HepG2 (cell line): ENCODE data around the gene SCN7A. TPM values are rescaled to one million over a fixed set of nuclear protein-coding genes. Genes with fewer than 3 reads are reported as not detected.

ENCODE experiments used
- AGO2 ChIP-seq: fragments of 200-400 bp; formaldehyde crosslinking; optimal IDR thresholded peaks from 2 replicates; pipeline ENCODE3; 2017; ENCODE audit warnings: mild to moderate bottlenecking, low read depth, low read length, moderate library complexity
- ATF7-NPFF ChIP-seq: sonication (generic); formaldehyde crosslinking; IDR thresholded peaks from 2 replicates; pipeline ENCODE4 v1.8.1; 2023; ENCODE audit warnings: mild to moderate bottlenecking, low read depth, missing genetic modification reagents, moderate library complexity
- CBFB ChIP-seq: sonication (generic); formaldehyde crosslinking; IDR thresholded peaks from 2 replicates; pipeline ENCODE4 v1.4.0; 2020; ENCODE audit warnings: missing genetic modification reagents
- CBX2 ChIP-seq, 2 experiments: fragments of 200-600 bp in 1 of 2; sonication (generic); formaldehyde crosslinking in 1 of 2; IDR thresholded peaks; 2 replicates each; pipeline versions ENCODE4 v1.7.0 to v1.8.1; 2018 to 2022; ENCODE audit warnings: low read depth in 2 of 2, low read length in 1 of 2, mild to moderate bottlenecking in 1 of 2, missing genetic modification reagents in 1 of 2
- CTCF ChIP-seq: sonication (generic); formaldehyde crosslinking; IDR thresholded peaks from 2 replicates; pipeline ENCODE4 v1.5.0; 2020; ENCODE audit warnings: mild to moderate bottlenecking, missing genetic modification reagents, moderate library complexity
- FOXC1 ChIP-seq: sonication (generic); formaldehyde crosslinking; IDR thresholded peaks from 2 replicates; pipeline ENCODE4 v1.8.0; 2022; ENCODE audit warnings: mild to moderate bottlenecking, missing genetic modification reagents, borderline replicate concordance
- HNRNPH1 ChIP-seq: fragments of 200-400 bp; formaldehyde crosslinking; optimal IDR thresholded peaks from 2 replicates; pipeline ENCODE3; 2017; ENCODE audit warnings: mild to moderate bottlenecking, low read depth, low read length
- KDM2A ChIP-seq: sonication (generic); formaldehyde crosslinking; IDR thresholded peaks from 2 replicates; pipeline ENCODE4 v1.4.0; 2020; ENCODE audit warnings: low read depth, missing genetic modification reagents, borderline replicate concordance
- MBD4 ChIP-seq: IDR thresholded peaks from 2 replicates; pipeline ENCODE4 v1.6.1; 2012; ENCODE audit warnings: low read length, inconsistent platforms, borderline replicate concordance
- MNT ChIP-seq: fragments of 450-650 bp; IDR thresholded peaks from 2 replicates; pipeline ENCODE4 v1.6.1; 2016
- NFE2L2 ChIP-seq: fragments of 150-350 bp; IDR thresholded peaks from 2 replicates; pipeline ENCODE4 v1.6.1; 2014; ENCODE audit warnings: low read length
- PBX2 ChIP-seq: IDR thresholded peaks from 2 replicates; pipeline ENCODE4 v1.6.1; 2016; ENCODE audit warnings: control low read depth
- POLR2A ChIP-seq, 2 experiments: IDR thresholded peaks; 2 replicates each; pipeline ENCODE4 v1.6.1; 2011; ENCODE audit warnings: low read depth in 2 of 2, low read length in 2 of 2, mild to moderate bottlenecking in 1 of 2, moderate library complexity in 1 of 2; ENCODE audit not compliant: insufficient read depth in 1 of 2
- RBAK ChIP-seq: sonication (generic); formaldehyde crosslinking; IDR thresholded peaks from 2 replicates; pipeline ENCODE4 v1.5.1; 2020; ENCODE audit warnings: mild to moderate bottlenecking, missing genetic modification reagents
- SMAD3 ChIP-seq: sonication (generic); formaldehyde crosslinking; IDR thresholded peaks from 2 replicates; pipeline ENCODE4 v1.4.0; 2020; ENCODE audit warnings: missing genetic modification reagents
- ZNF260 ChIP-seq: sonication (generic); formaldehyde crosslinking; IDR thresholded peaks from 2 replicates; pipeline ENCODE4 v1.4.0; 2020; ENCODE audit warnings: missing genetic modification reagents, low read depth, mild to moderate bottlenecking, borderline replicate concordance
- ZNF343 ChIP-seq: sonication (generic); formaldehyde crosslinking; IDR thresholded peaks from 2 replicates; pipeline ENCODE4 v1.4.0; 2020; ENCODE audit warnings: mild to moderate bottlenecking, missing genetic modification reagents
- ZUFSP ChIP-seq: sonication (generic); formaldehyde crosslinking; IDR thresholded peaks from 2 replicates; pipeline ENCODE4 v1.9.0; 2021; ENCODE audit warnings: missing genetic modification reagents, mild to moderate bottlenecking, borderline replicate concordance
- ZXDC ChIP-seq: sonication (generic); formaldehyde crosslinking; IDR thresholded peaks from 2 replicates; pipeline ENCODE4 v1.5.0; 2020; ENCODE audit warnings: mild to moderate bottlenecking, missing genetic modification reagents
- polyA plus RNA-seq, 8 experiments: library from polyadenylated mRNA; depleted of rRNA in 3 of 8; stranded (reverse) in 7 of 8; unstranded in 1 of 8; fragments of >200 nt; fragmentation: Illumina TruSeq in 4 of 8; extraction: Trizol in 4 of 8; gene quantifications; 2 replicates each; pipeline versions ENCODE4 v1.2.1 to v1.2.3, GENCODE V29; 2011 to 2016; ENCODE audit warnings: low read depth in 4 of 8, missing spikeins in 1 of 8, mixed read lengths in 1 of 8; ENCODE audit not compliant: insufficient read depth in 1 of 8
- total RNA-seq, 5 experiments: library from RNA; depleted of rRNA; stranded (reverse); fragments of >200 nt; fragmentation: Illumina TruSeq; extraction: Trizol; gene quantifications; 2 replicates each; pipeline ENCODE4 v1.2.3, GENCODE V29; 2016; ENCODE audit warnings: low read depth in 1 of 5

Gene SCN7A
- total and polyA plus RNA-seq, 2 of the 13 experiments (the other 11 are each of a cell fraction or from before 2014, with no cell fraction given), result 0.01 TPM; not detected in 1

- peak; percentile 52 for TF ChIP-seq CTCF
- TF ChIP-seq AGO2, result peak; percentile 62
- TF ChIP-seq MBD4, result no peak
- no peak for TF ChIP-seq MNT
- no peak for TF ChIP-seq ZNF260
- peak; percentile 68 for TF ChIP-seq CBFB (CRISPR knock-in tag)
- TF ChIP-seq RBAK (CRISPR knock-in tag), result peak; percentile 56; the same call in 1 of the 2 replicates
- TF ChIP-seq NFE2L2, result no peak
- no peak for TF ChIP-seq CBX2 (IDR thresholded peaks at IDR 0.05; ENCODE audit: low read depth, low read length)
- 0 out of 2 replicates have a peak, but pooled peaks have one; percentile 25 for TF ChIP-seq CBX2 (CRISPR knock-in tag; IDR thresholded peaks at IDR 0.05; ENCODE audit: low read depth)
- peak; percentile 23; the same call in 1 of the 2 replicates for TF ChIP-seq SMAD3 (CRISPR knock-in tag)
- peak; percentile 86 for TF ChIP-seq KDM2A
- TF ChIP-seq ATF7-NPFF (CRISPR knock-in tag), result peak; percentile 48; the same call in 1 of the 2 replicates
- peak; percentile 82; the same call in 1 of the 2 replicates for TF ChIP-seq FOXC1 (CRISPR knock-in tag)
- TF ChIP-seq ZUFSP (CRISPR knock-in tag), result no peak
- no peak for TF ChIP-seq ZXDC
- peak; percentile 41; the same call in 1 of the 2 replicates for TF ChIP-seq ZNF343
- TF ChIP-seq PBX2 (CRISPR knock-in tag), result no peak
- peak; percentile 84 to 90 for TF ChIP-seq POLR2A (IDR thresholded peaks at IDR 0.05; ENCODE audit: insufficient read depth in 1 of 2, low read depth in 2 of 2, low read length in 2 of 2)
- TF ChIP-seq HNRNPH1, result no peak
These were observed 118.1 kb downstream of the SCN7A start, which contains the start of gene SCN9A (continued) for GRCh38 chr2:166375736-166376487.
